CD4-positive, alpha-beta T cell (primary cell): ENCODE data around the gene NDUFA5. TPM values are rescaled to one million over a fixed set of nuclear protein-coding genes. Genes with fewer than 3 reads are reported as not detected.

Source experiments
- ATAC-seq: fragments of 200-7000 bp; cut with Tn5 transposase; one replicate; pipeline ENCODE4 v1.10.0; 2022; ENCODE audit warnings: mild to moderate bottlenecking; ENCODE audit not compliant: poor library complexity
- CTCF ChIA-PET: fragments of 350-600 bp; sonication (Branson Sonifier 250); formaldehyde crosslinking; loops from one replicate; lab custom pipeline; 2021; ENCODE audit warnings: antibody characterized with exemption, inconsistent platforms; lab: Charles Lee
- POLR2A ChIA-PET: fragments of 350-600 bp; sonication (Branson Sonifier 250); formaldehyde crosslinking; loops from one replicate; lab custom pipeline; 2021; ENCODE audit warnings: antibody characterized with exemption, inconsistent platforms; lab: Charles Lee
- DNase-seq, 14 experiments: peaks; one replicate each; pipeline ENCODE4 v3.0.0-alpha.2; 2013 to 2020; ENCODE audit warnings: mixed read lengths in 2 of 14
- H3K27ac ChIP-seq, 2 donors: one replicate each; pipeline versions ENCODE4 v1.5.1 to v1.7.0; 2013; ENCODE audit warnings: low read length in 2 of 2, low read depth in 1 of 2, mild to moderate bottlenecking in 1 of 2
- H3K27me3 ChIP-seq, 2 experiments: 1 replicate in 1 of 2; 2 replicates in 1 of 2; pipeline versions ENCODE4 v1.6.1 to v1.7.0; 2013; ENCODE audit warnings: low read length in 2 of 2, control low read depth in 1 of 2, mild to moderate bottlenecking in 1 of 2, moderate library complexity in 1 of 2; ENCODE audit not compliant: insufficient read depth in 2 of 2, control insufficient read depth in 1 of 2
- H3K36me3 ChIP-seq: one replicate; pipeline ENCODE4 v1.6.1; 2013; ENCODE audit warnings: low read length, control low read depth; ENCODE audit not compliant: insufficient read depth
- H3K4me1 ChIP-seq: one replicate; pipeline ENCODE4 v1.6.1; 2013; ENCODE audit warnings: low read length, control low read depth; ENCODE audit not compliant: insufficient read depth
- H3K4me3 ChIP-seq: one replicate; pipeline ENCODE4 v1.5.1; 2013; ENCODE audit warnings: mild to moderate bottlenecking, low read length, moderate library complexity
- H3K9me3 ChIP-seq, 2 experiments: 1 replicate in 1 of 2; 2 replicates in 1 of 2; pipeline versions ENCODE4 v1.6.1 to v1.7.0; 2013; ENCODE audit warnings: low read length in 2 of 2, mild to moderate bottlenecking in 2 of 2, control low read depth in 1 of 2, moderate library complexity in 1 of 2; ENCODE audit not compliant: control insufficient read depth in 1 of 2, insufficient read depth in 1 of 2
- H3K27ac Mint-ChIP-seq: one replicate; pipeline ENCODE4 v1.8.0; 2020; ENCODE audit warnings: mixed read lengths
- H3K27me3 Mint-ChIP-seq: one replicate; pipeline ENCODE4 v1.8.0; 2021; ENCODE audit warnings: mixed read lengths
- H3K36me3 Mint-ChIP-seq: one replicate; pipeline ENCODE4 v1.8.0; 2021; ENCODE audit warnings: low read depth, mixed read lengths
- H3K4me1 Mint-ChIP-seq: one replicate; pipeline ENCODE4 v1.8.0; 2021; ENCODE audit warnings: low read depth, mixed read lengths
- H3K4me3 Mint-ChIP-seq: one replicate; pipeline ENCODE4 v1.8.0; 2020; ENCODE audit warnings: mild to moderate bottlenecking, mixed read lengths
- H3K9me3 Mint-ChIP-seq: one replicate; pipeline ENCODE4 v1.8.0; 2020; ENCODE audit warnings: mixed read lengths
- intact Hi-C, 2 experiments: fragments of 100-400 bp; cut with DNase I in 1 of 2; cut with micrococcal nuclease in 1 of 2; formaldehyde crosslinking; loops; one replicate each; pipeline versions ENCODE4 v1.15.1 to v1.9.0; 2023 to 2025; cut with DNase I, micrococcal nuclease
- total RNA-seq, 174 experiments: library from RNA in 2 of 174; stranded (reverse) in 2 of 174; gene quantifications; one replicate each; pipeline ENCODE4 v1.2.3 and lab custom pipeline; 2021 to 2026
- TF ChIP-seq, protein P1 (sequence below): fragments of 200-600 bp; IDR thresholded peaks from one replicate; pipeline ENCODE4 v1.8.0; 2022; ENCODE audit warnings: antibody characterized with exemption, mild to moderate bottlenecking

Gene NDUFA5
- total RNA-seq, 2 experiments from 2014 or later = 67.9 to 68.6 TPM

DNA sequence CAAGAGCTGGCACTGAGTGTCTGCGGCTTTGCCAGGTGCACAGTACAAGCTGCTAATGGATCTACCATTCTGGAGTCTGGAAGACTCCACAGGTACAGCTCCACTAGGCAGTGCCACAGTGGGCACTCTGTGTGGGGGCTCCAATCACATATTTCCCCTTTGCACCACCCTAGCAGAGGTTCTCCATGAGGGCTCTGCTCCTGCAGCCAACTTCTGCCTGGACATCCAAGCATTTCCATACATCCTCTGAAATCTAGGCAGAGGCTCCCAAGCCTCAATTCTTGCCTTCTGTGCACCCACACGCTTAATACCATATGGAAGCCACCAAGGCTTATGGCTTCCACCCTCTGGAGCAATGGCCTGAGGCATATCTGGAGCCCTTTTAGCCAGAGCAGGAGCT lies 52.4 kb downstream of the NDUFA5 start:
- TF ChIP-seq, protein P1, sequence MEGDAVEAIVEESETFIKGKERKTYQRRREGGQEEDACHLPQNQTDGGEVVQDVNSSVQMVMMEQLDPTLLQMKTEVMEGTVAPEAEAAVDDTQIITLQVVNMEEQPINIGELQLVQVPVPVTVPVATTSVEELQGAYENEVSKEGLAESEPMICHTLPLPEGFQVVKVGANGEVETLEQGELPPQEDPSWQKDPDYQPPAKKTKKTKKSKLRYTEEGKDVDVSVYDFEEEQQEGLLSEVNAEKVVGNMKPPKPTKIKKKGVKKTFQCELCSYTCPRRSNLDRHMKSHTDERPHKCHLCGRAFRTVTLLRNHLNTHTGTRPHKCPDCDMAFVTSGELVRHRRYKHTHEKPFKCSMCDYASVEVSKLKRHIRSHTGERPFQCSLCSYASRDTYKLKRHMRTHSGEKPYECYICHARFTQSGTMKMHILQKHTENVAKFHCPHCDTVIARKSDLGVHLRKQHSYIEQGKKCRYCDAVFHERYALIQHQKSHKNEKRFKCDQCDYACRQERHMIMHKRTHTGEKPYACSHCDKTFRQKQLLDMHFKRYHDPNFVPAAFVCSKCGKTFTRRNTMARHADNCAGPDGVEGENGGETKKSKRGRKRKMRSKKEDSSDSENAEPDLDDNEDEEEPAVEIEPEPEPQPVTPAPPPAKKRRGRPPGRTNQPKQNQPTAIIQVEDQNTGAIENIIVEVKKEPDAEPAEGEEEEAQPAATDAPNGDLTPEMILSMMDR = no peak
- no peak overlapping the region for H3K27ac Mint-ChIP-seq
- H3K27me3 Mint-ChIP-seq = peaks cover 32% of the 10 kb centered on the region
- Histone ChIP-seq H3K36me3 (no peaks in the 10 kb centered on the region), H3K9me3 (peaks cover 0 to 7% of the 10 kb centered on the region in 2 experiments), H3K27me3 (peaks cover 0 to 4% of the 10 kb centered on the region in 2 experiments), H3K4me3 (no peak overlapping the region), H3K27ac (no peak overlapping the region), H3K4me1 (no peaks in the 10 kb centered on the region)
- H3K36me3 Mint-ChIP-seq = peaks cover 3% of the 10 kb centered on the region
- no peak for DNase-seq
- no peak overlapping the region for H3K4me3 Mint-ChIP-seq
- H3K9me3 Mint-ChIP-seq = peaks cover 3% of the 10 kb centered on the region
- ChIA-PET POLR2A (no interaction called here), CTCF (no interaction called here)
- no peak for ATAC-seq
- intact Hi-C loops = no loop called here
- H3K4me1 Mint-ChIP-seq = no peaks in the 10 kb centered on the region

DNA sequence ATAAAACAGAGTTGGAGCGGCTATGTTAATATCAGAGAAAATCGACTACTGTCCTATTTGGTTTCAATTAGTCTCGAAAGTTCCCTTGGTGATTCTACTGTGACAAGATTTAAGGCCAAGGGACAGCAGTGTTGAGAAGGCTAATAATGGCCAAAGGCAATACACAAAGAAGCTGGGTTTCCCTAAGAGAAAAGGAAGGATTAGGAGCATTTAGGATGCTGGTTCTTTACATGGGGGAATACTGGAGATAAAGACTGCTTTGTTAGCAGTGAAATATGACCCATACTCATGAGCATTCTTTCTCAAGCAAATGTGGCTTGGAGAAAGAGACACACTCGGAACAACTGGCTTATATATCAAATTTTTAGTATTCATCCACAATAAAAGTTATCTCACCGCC lies 55.4 kb downstream of the NDUFA5 start:
- TF ChIP-seq, protein P1 = no peak
- DNase-seq (no peak), ATAC-seq (no peak)
- H3K9me3 Mint-ChIP-seq = peaks cover 3% of the 10 kb centered on the region
- H3K4me1 ChIP-seq = no peaks in the 10 kb centered on the region
- H3K27ac ChIP-seq = no peak overlapping the region
- H3K36me3 Mint-ChIP-seq = peaks cover 3% of the 10 kb centered on the region
- no peaks in the 10 kb centered on the region for H3K4me1 Mint-ChIP-seq
- peaks cover 0 to 7% of the 10 kb centered on the region in 2 experiments for H3K9me3 ChIP-seq
- H3K27me3 Mint-ChIP-seq = peaks cover 35% of the 10 kb centered on the region
- CTCF ChIA-PET = no interaction called here
- H3K4me3 Mint-ChIP-seq = no peak overlapping the region
- intact Hi-C loops = no loop called here
- no peaks in the 10 kb centered on the region for H3K27me3 ChIP-seq
- H3K27ac Mint-ChIP-seq = no peak overlapping the region
- POLR2A ChIA-PET = no interaction called here
- H3K36me3 ChIP-seq = no peaks in the 10 kb centered on the region
- H3K4me3 ChIP-seq = no peak overlapping the region

DNA sequence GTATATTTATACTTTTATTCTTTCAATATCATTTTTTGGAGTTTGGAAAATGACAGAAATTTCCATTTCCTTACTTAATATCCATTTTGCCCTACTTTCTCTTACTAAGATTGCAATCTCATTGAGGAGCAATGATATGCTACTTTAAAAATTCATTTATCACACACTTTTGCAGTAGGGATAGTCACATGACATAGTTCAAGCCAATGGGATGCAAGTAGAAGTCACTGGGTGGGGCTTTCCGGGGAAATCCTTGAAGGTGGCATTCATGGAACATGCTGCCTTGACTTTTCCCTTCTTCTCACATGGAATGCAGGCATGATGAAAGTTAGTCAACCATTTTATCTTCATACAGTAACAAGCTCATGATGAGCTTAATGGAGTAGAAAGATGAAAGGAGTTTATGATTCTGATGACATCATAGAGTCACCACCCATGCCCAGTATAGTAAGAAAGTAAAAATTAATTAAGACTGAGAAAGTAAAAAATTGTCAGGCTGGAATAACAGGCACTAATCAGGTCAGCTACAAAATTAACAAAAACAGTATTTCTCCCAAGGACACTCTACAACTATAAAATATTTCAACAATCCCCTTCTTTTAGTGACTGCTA lies 56.6 kb downstream of the NDUFA5 start:
- no peak for ATAC-seq
- peaks cover 38% of the 10 kb centered on the region for H3K27me3 Mint-ChIP-seq
- intact Hi-C loops = no loop called here
- Histone ChIP-seq H3K4me3 (no peak overlapping the region), H3K27me3 (peaks cover 0 to 5% of the 10 kb centered on the region in 2 experiments), H3K9me3 (peaks cover 0 to 7% of the 10 kb centered on the region in 2 experiments), H3K4me1 (no peaks in the 10 kb centered on the region), H3K36me3 (no peaks in the 10 kb centered on the region), H3K27ac (no peak overlapping the region)
- no peaks in the 10 kb centered on the region for H3K4me1 Mint-ChIP-seq
- POLR2A ChIA-PET = no interaction called here
- H3K36me3 Mint-ChIP-seq = peaks cover 3% of the 10 kb centered on the region
- H3K27ac Mint-ChIP-seq = no peak overlapping the region
- H3K4me3 Mint-ChIP-seq = no peak overlapping the region
- CTCF ChIA-PET = no interaction called here
- H3K9me3 Mint-ChIP-seq = peaks cover 2% of the 10 kb centered on the region
- TF ChIP-seq, protein P1 = no peak
- DNase-seq = no peak
